Measurements from ENCODE around the gene PRPH2.
"Not testable (repeated sequence)": the region's sequence is repeated elsewhere in the genome, so short reads cannot be mapped to it uniquely, and the experiment has no call there.

The PRPH2 gene

GRCh38 chr6:42742116-42742894 lies 19.9 kb upstream of the PRPH2 start:
- DNase-seq (ENCODE audit: low read depth in 1 of 2, low spot score in 1 of 2) = no peak

- no peak for DNase-seq (ENCODE audit: low read depth in 1 of 2, low spot score in 1 of 2)
These were observed 18.3 kb upstream of the PRPH2 start for GRCh38 chr6:42740725-42741124.

DNA sequence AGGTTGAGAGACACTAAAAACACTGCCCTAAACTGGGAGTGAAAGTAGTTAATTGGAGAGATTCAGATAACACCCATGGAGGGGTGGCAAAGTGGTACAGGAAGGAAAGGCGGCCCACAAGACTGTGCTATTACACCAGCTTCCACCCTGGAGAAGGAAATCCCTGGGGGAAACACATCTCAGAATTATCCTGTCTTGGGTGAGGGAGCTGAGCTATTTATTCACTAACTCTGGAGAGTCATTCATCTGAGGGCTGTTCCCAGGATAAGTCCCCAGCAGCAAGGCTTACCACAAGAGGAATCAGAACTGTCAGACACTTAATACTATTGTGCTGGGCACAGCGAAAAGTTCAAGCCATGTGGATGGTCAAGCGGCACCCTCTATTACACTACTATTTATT lies 13.6 kb upstream of the PRPH2 start:
- DNase-seq (ENCODE audit: low read depth in 1 of 2, low spot score in 1 of 2) = no peak

- DNase-seq (ENCODE audit: low read depth in 1 of 2, low spot score in 1 of 2) = not testable (repeated sequence)
These were observed 11.6 kb upstream of the PRPH2 start for GRCh38 chr6:42733867-42734481.

DNA sequence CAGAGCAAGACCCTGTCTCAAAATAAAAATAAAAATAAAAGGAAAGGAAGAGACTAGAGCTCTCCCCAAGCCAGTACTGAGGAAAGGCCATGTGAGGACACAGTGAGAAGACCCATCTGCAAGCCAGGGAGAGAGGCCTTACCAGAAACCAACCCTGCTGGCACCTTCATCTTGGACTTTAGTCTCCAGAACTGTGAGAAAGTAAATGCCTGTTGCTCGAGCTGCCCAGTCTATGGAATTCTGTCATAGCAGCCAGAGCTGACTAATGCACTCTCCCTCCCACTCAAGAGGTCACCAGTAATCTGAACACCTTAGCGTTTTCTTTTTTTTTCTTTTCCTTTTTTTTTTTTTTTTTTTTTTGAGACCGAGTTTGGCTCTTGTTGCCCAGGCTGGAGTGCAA lies 7.3 kb upstream of the PRPH2 start:
- no peak for DNase-seq (ENCODE audit: low read depth in 1 of 2, low spot score in 1 of 2)

- DNase-seq (ENCODE audit: low read depth in 1 of 2, low spot score in 1 of 2) = no peak
These were observed 5.2 kb upstream of the PRPH2 start for GRCh38 chr6:42727627-42728026.

- peak in 1 of 2 donors; percentile 14 for DNase-seq (ENCODE audit: low read depth in 1 of 2, low spot score in 1 of 2)
These were observed 4.8 kb upstream of the PRPH2 start for GRCh38 chr6:42727087-42727611.

- DNase-seq (ENCODE audit: low read depth in 1 of 2, low spot score in 1 of 2) = peak; percentile 19 to 62
These were observed 4.2 kb upstream of the PRPH2 start for GRCh38 chr6:42726485-42727086.

DNA sequence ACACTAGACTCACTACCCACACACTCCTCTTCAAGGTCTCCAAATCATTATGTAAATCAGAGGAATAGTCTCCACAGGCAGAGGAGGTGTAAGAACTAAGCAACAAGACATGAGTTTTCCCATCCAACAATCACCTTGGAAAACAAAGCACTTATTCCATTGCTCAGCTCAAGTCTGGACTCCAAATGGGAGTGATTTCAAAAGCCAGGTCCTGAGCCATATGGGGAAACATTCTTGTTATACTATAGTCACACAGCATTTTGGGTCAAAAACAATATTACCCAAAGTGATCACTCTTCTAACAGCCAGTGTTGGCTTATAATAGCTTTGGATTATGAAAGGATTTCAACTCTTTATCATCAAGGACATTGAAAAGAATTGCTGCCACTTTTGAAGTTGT lies 3.6 kb upstream of the PRPH2 start:
- DNase-seq (ENCODE audit: low read depth in 1 of 2, low spot score in 1 of 2) = no peak

GRCh38 chr6:42724825-42725224 lies 2.4 kb upstream of the PRPH2 start:
- no peak for DNase-seq (ENCODE audit: low read depth in 1 of 2, low spot score in 1 of 2)

DNA sequence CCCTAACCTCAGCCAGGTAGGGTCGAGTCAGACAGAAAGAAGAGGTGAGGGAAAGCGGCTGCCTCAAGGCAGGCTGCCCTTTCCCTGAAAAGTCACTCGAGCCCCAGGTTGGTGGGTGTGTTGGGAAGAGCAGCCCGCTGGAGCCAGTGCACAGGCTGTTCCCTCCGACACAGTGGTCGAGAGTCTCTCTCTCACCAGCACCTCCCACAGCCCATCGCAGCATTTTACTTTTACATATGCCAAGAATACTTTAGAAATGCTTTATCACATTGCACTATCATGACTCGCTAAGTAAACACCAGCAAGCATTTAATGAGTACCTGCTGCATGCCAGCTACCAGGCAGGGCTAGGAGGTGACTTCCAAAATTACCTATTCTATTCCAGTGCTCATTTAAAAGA lies 1.7 kb downstream of the PRPH2 start:
- DNase-seq (ENCODE audit: low read depth in 1 of 2, low spot score in 1 of 2) = no peak

DNA sequence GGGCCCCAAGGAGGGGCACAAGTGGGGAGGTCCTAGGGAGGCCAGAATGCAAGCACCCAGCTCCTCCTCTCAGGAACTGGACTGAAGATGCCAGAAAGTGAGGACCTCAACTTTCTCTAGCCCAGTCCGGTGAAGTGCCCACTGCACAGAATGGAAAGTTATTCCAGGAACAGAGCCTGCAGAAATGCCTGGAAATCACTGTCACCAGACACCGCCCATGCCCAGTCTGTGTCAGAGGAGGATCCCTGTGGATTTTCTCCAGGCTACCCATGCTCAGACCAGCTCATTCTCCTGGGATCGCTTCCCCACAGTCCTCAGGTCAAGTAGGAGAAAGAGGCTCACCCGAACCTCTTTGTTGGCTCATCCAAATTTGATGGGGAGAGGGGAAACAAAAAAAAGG lies 6.5 kb downstream of the PRPH2 start:
- DNase-seq (ENCODE audit: low read depth in 1 of 2, low spot score in 1 of 2) = no peak

DNA sequence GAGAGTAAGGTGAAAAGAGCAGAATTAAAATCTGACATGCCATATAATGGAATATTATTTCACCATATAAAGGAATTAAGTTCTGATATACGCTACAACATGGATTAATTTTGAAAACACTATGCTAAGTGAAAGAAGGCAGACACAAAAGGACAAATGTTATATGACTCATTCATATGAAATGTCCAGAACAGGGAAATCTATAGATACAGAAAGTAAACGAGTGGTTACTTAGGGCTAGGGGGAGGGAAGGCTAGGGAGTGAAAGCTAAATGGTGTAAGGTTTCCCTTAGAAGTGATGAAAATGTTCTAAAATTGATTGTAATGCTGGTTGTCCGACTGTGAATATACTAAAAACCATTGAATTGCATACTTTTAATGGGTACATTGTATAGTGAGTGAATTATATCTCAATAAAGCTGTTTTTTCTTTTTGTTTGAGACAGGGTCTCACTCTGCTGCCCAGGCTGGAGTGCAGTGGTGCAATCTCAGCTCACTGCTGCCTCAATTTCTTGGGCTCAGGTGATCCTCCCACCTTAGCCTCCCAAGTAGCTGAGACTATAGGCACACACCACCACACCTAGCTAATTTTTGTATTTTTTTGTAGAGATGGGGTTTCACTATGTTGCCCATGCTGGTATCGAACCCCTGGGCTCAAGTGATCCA lies 8.2 kb downstream of the PRPH2 start:
- no peak for DNase-seq (ENCODE audit: low read depth in 1 of 2, low spot score in 1 of 2)

- DNase-seq (ENCODE audit: low read depth in 1 of 2, low spot score in 1 of 2) = no peak
These were observed 10.5 kb downstream of the PRPH2 start for GRCh38 chr6:42711930-42712329.

GRCh38 chr6:42710316-42710715 lies 12.1 kb downstream of the PRPH2 start:
- no peak for DNase-seq (ENCODE audit: low read depth in 1 of 2, low spot score in 1 of 2)

- DNase-seq (ENCODE audit: low read depth in 1 of 2, low spot score in 1 of 2) = no peak
These were observed 12.5 kb downstream of the PRPH2 start for GRCh38 chr6:42709871-42710270.

DNA sequence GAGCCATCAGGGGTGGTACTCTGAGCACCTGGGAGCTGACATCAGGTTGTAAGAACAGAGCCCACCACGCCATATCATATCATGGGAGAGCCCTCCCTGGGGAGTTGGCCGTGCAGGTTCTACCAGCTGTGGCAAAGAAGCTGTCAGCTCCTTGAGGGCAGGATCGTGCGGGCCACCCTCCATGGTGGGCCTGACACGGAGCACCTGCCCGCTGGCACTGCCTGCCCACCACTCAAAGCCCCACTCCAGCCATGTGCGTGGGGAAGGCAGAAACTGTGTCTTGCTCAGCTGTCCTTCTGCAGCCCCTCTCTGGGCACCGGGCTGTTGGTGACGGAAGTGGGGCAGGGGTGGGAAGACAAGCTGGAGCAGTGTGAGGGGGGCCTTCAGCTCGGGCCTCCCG lies 14.3 kb downstream of the PRPH2 start:
- no peak for DNase-seq (ENCODE audit: low read depth in 1 of 2, low spot score in 1 of 2)

DNA sequence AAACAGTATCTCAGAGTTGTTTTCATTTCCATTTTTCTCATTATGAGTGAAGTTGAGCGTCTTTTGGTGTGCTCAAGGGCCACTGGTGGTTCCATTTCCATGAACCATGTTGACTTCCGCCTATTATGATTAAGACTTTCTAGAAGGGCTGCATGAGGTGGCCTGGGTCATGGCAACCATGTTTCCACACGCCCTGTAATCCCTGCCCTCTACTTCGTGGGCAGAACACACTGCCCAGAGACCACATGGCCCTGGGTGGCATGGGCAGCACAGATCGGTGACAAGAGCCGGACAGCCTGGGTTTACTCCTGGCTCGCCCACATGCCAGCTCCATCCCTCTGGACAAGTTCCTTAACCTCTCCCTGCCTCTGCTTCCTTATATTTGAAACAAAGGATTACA lies 14.8 kb downstream of the PRPH2 start:
- no peak for DNase-seq (ENCODE audit: low read depth in 1 of 2, low spot score in 1 of 2)

DNA sequence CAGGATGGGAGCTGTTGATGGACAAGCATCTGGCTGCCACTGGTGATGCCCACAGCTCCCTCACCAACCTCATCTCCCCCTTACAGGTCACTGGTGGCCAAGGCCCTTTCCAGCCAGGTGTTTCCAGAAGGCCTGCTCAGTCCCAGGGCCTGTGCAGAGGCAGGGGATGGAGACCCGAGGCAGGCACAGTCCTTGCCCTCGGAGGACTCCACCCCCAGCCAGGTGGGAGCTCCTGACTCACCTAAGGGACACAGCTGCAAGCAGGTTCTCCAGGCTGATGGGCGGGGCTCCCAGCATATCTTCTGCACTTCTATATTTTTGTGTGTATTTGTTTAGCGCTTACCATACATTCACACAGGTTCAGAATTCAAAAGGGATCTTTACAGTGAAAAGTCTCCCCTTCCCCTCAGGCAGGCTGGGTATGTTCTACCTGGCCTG lies 17.4 kb downstream of the PRPH2 start:
- no peak for DNase-seq (ENCODE audit: low read depth in 1 of 2, low spot score in 1 of 2)

GRCh38 chr6:42704251-42704936 lies 18.0 kb downstream of the PRPH2 start:
- DNase-seq (ENCODE audit: low read depth in 1 of 2, low spot score in 1 of 2) = no peak

DNA sequence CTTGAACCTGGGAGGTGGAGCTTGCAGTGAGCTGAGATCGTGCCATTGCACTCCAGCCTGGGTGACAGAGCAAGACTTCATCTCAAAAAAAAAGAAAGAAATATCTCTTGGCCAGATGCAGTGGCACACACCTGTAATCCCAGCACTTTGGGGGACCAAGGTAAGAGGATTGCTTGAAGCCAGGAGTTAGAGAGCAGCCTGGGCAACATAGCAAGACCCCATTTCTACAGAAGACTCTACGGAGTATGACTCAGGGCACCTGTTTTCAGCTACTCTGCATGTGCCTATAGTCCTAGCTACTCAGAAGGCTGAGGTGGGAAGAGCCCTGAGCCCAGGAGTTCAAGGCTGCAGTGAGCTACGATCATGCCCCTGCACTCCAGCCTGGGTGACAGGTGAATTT lies 19.6 kb downstream of the PRPH2 start:
- DNase-seq (ENCODE audit: low read depth in 1 of 2, low spot score in 1 of 2) = not testable (repeated sequence)

Measured in activated CD4-positive, alpha-beta T cell treated with anti-CD3 and anti-CD28 coated beads, Interleukin-2, amount 50 U/mL, for 24 hours (primary cell).